SK-N-SH treated with all-trans-retinoic acid at 6 μM for 48 hours (cell line): ENCODE results near the gene LNPK.
"Not testable (repeated sequence)": the region's sequence is repeated elsewhere in the genome, so short reads cannot be mapped to it uniquely, and the experiment has no call there.

Source experiments
- BACH2 ChIP-seq: fragments of 250-450 bp; sonication (Bioruptor Pico); IDR thresholded peaks from 2 replicates; pipeline ENCODE4 v1.9.0; 2021; ENCODE audit warnings: mild to moderate bottlenecking, borderline replicate concordance
- ESRRG ChIP-seq: fragments of 250-450 bp; sonication (Bioruptor Pico); IDR thresholded peaks from 2 replicates; pipeline ENCODE4 v1.6.1; 2021; ENCODE audit warnings: mild to moderate bottlenecking
- GLIS3 ChIP-seq: fragments of 250-450 bp; sonication (Bioruptor Pico); IDR thresholded peaks from 2 replicates; pipeline ENCODE4 v1.5.0; 2020; ENCODE audit warnings: mild to moderate bottlenecking, moderate library complexity
- RARB ChIP-seq: fragments of 250-450 bp; sonication (Bioruptor Pico); IDR thresholded peaks from 2 replicates; pipeline ENCODE4 v1.8.0; 2021; ENCODE audit warnings: mild to moderate bottlenecking, moderate library complexity
- TCF4 ChIP-seq: fragments of 250-450 bp; sonication (Bioruptor Pico); IDR thresholded peaks from 2 replicates; pipeline ENCODE4 v1.8.0; 2021; ENCODE audit warnings: mild to moderate bottlenecking, moderate library complexity, borderline replicate concordance
- ZC3H10 ChIP-seq: fragments of 250-450 bp; sonication (Bioruptor Pico); IDR thresholded peaks from 2 replicates; pipeline ENCODE4 v1.5.1; 2021; ENCODE audit warnings: mild to moderate bottlenecking, moderate library complexity
- ZFP30 ChIP-seq: fragments of 450-650 bp; formaldehyde crosslinking; IDR thresholded peaks from 2 replicates; pipeline ENCODE4 v1.5.0; 2022; ENCODE audit warnings: mild to moderate bottlenecking, moderate library complexity
- ZNF8 ChIP-seq: fragments of 450-650 bp; formaldehyde crosslinking; IDR thresholded peaks from 2 replicates; pipeline ENCODE4 v1.5.0; 2020; ENCODE audit warnings: mild to moderate bottlenecking, moderate library complexity

DNA sequence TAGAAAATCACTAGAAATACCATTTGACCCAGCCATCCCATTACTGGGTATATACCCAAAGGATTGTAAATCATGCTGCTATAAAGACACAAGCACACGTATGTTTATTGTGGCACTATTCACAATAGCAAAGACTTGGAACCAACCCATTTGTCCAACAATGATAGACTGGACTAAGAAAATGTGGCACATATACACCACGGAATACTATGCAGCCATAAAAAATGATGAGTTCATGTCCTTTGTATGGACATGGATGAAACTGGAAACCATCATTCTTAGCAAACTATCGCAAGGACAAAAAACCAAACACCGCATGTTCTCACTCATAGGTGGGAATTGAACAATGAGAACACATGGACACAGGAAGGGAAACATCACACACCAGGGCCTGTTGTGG, 14.9 kb downstream of the LNPK start:
- not testable (repeated sequence) for TF ChIP-seq BACH2 (CRISPR knock-in tag); ZC3H10; RARB (CRISPR knock-in tag); ZNF8 (CRISPR knock-in tag); TCF4; ESRRG (CRISPR knock-in tag); ZFP30 (CRISPR knock-in tag); GLIS3 (CRISPR knock-in tag)
